Left ventricle myocardium inferior (tissue), 1 donor: ENCODE measurements around the gene MS4A14. TPM values are rescaled to one million over a fixed set of nuclear protein-coding genes. Genes with fewer than 3 reads are reported as not detected.

Experiments used
- DNase-seq: peaks from one replicate; pipeline ENCODE4 v3.0.0-alpha.2; 2020
- H3K27ac ChIP-seq: fragments of 200-600 bp; replicated peaks from 2 replicates; pipeline ENCODE4 v1.8.0; 2021
- H3K27me3 ChIP-seq: fragments of 200-600 bp; 2 replicates; pipeline ENCODE4 v1.8.0; 2021; ENCODE audit warnings: low read depth
- H3K36me3 ChIP-seq: fragments of 200-600 bp; 2 replicates; pipeline ENCODE4 v1.8.0; 2021
- H3K4me1 ChIP-seq: fragments of 200-600 bp; 2 replicates; pipeline ENCODE4 v1.8.0; 2021
- H3K4me3 ChIP-seq: fragments of 200-600 bp; 2 replicates; pipeline ENCODE4 v1.8.0; 2021; ENCODE audit warnings: mild to moderate bottlenecking, moderate library complexity
- H3K9me3 ChIP-seq: fragments of 200-600 bp; replicated peaks from 2 replicates; pipeline ENCODE4 v1.8.0; 2021
- intact Hi-C: fragments of 100-400 bp; cut with micrococcal nuclease; formaldehyde crosslinking; loops from one replicate; pipeline ENCODE4 v1.11.0; 2022
- long read RNA-seq: library from polyadenylated mRNA; unstranded; transcript quantifications from one replicate; pipeline ENCODE4 v2.0.0, GENCODE V29; 2021
- total RNA-seq: library from RNA; stranded (reverse); fragmentation: NEBNext Ultra II Directional; extraction: Animal tissue kit (Norgen Biotek cat#: 25700); gene quantifications from one replicate; pipeline ENCODE4 v1.2.1, GENCODE V29; 2021
- TF ChIP-seq, protein P1 (sequence below): fragments of 200-600 bp; IDR thresholded peaks from 2 replicates; pipeline ENCODE4 v1.8.0; 2021; ENCODE audit warnings: antibody characterized with exemption, mild to moderate bottlenecking, borderline replicate concordance
- donor health status: DM: no; HTN: yes; CAD: no; lungs with severe emphysema.

Gene MS4A14, protein sequence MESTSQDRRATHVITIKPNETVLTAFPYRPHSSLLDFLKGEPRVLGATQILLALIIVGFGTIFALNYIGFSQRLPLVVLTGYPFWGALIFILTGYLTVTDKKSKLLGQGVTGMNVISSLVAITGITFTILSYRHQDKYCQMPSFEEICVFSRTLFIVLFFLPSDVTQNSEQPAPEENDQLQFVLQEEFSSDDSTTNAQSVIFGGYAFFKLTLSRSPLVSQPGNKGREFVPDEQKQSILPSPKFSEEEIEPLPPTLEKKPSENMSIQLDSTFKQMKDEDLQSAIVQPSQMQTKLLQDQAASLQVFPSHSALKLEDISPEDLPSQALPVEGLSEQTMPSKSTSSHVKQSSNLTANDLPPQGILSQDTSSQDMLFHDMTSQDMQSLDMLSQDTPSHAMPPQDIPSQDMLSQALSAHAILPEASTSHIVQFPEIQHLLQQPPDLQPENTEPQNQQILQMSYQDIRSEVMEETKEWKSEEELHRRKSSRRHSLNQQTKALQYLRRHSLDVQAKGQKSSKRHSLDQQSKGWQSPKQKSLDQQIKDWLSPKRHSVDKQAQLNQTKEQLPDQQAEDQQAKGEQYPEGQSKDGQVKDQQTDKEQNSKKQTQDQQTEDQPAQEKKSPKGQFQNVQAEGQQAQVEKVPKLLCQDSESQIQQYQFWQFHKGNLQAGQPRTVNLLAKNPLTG
- total RNA-seq: 1.1 TPM
- long read RNA-seq: 0 reads

DNA sequence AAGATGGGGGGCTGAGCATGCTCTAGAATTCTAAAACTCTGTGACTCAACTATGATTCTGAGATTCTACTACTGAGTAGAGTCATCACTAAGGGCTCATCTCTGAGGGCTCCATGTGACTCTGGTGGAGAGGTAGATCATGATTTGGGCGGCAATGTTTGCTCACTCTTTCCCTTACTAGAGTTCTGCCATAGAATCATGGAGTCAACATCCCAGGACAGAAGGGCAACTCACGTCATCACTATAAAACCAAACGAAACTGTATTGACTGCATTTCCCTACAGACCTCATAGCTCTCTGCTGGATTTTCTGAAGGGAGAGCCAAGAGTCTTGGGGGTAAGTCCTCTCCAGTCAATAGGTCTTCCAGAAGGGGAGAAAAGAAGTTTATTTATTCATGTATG lies at the start of gene MS4A14:
TSS of gene MS4A14 (plus strand) at position 78 of the 400 bp plus-strand sequence. CDS start at position 198, 120 bp downstream.
- H3K9me3 ChIP-seq: no peaks in the 10 kb centered on the region
- intact Hi-C loops: no loop called here
- TF ChIP-seq, protein P1, sequence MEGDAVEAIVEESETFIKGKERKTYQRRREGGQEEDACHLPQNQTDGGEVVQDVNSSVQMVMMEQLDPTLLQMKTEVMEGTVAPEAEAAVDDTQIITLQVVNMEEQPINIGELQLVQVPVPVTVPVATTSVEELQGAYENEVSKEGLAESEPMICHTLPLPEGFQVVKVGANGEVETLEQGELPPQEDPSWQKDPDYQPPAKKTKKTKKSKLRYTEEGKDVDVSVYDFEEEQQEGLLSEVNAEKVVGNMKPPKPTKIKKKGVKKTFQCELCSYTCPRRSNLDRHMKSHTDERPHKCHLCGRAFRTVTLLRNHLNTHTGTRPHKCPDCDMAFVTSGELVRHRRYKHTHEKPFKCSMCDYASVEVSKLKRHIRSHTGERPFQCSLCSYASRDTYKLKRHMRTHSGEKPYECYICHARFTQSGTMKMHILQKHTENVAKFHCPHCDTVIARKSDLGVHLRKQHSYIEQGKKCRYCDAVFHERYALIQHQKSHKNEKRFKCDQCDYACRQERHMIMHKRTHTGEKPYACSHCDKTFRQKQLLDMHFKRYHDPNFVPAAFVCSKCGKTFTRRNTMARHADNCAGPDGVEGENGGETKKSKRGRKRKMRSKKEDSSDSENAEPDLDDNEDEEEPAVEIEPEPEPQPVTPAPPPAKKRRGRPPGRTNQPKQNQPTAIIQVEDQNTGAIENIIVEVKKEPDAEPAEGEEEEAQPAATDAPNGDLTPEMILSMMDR: no peak
- H3K27ac ChIP-seq: no peak within 1 kb of the TSS
- no peaks in the 10 kb centered on the region for H3K36me3 ChIP-seq
- H3K4me1 ChIP-seq: no peaks in the 10 kb centered on the region
- DNase-seq: no peak
- no peak within 1 kb of the TSS for H3K4me3 ChIP-seq
- H3K27me3 ChIP-seq: no peaks in the 10 kb centered on the region

- TF ChIP-seq, protein P1: no peak
- H3K27ac ChIP-seq: no peak overlapping the region
- no peaks in the 10 kb centered on the region for H3K36me3 ChIP-seq
- H3K4me3 ChIP-seq: no peak overlapping the region
- intact Hi-C loops: no loop called here
- H3K27me3 ChIP-seq: peaks cover 21% of the 10 kb centered on the region
- DNase-seq: no peak
- no peaks in the 10 kb centered on the region for H3K9me3 ChIP-seq
- H3K4me1 ChIP-seq: no peaks in the 10 kb centered on the region
These were observed 49.0 kb upstream of the MS4A14 start for GRCh38 chr11:60347084-60347797.

DNA sequence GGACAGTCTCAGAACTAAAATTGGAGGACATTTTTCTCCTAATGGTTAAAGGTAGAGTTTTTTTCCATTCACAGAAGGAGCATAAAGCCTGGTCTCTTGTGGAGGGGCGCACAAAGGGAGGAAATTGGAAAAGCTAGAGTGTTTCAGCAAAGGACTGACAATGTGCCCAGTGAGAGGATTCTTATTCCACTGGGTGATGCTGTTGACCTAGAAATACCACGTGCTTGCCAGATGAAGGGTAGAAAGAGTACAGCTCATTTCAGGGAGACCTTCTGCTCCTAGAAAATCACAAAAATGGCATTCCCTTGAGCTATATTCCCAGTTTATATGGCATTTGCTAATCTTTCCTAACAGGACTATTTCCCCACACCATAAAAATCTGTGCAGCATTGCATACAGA lies 48.1 kb upstream of the MS4A14 start:
- Histone ChIP-seq H3K27ac (no peak overlapping the region), H3K27me3 (peaks cover 14% of the 10 kb centered on the region), H3K9me3 (no peaks in the 10 kb centered on the region), H3K4me3 (no peak overlapping the region), H3K36me3 (no peaks in the 10 kb centered on the region), H3K4me1 (no peaks in the 10 kb centered on the region)
- no peak for DNase-seq
- intact Hi-C loops: no loop called here
- TF ChIP-seq, protein P1: no peak

GRCh38 chr11:60349990-60350389 lies 46.3 kb upstream of the MS4A14 start:
- intact Hi-C loops: no loop called here
- no peaks in the 10 kb centered on the region for H3K4me1 ChIP-seq

DNA sequence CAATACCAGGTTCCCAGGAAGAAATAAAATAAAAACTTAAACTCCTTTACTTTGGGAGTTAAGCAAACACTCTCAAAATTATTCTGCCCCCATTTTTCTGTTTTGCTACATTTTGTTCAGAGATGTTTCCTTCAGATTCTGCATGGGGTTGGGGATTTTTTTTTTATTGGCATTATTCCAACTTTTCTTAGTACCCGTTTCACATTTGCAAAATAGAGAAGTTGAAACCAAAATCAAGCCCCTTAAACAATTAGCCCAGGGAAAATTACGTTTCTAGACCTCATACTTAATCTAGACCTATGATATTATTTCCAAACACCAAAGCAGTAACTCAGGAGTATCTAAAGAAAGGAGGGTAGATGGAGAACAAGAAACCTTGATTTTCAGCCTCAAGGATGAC lies 38.5 kb upstream of the MS4A14 start:
- no peak overlapping the region for H3K27ac ChIP-seq
- H3K4me1 ChIP-seq: no peaks in the 10 kb centered on the region
- no peak overlapping the region for H3K4me3 ChIP-seq
- no peaks in the 10 kb centered on the region for H3K27me3 ChIP-seq
- intact Hi-C loops: no loop called here
- TF ChIP-seq, protein P1: no peak
- DNase-seq: no peak
- H3K36me3 ChIP-seq: no peaks in the 10 kb centered on the region
- H3K9me3 ChIP-seq: peaks cover 25% of the 10 kb centered on the region

More at GRCh38 chr11:60349990-60350389, 46.3 kb upstream of the MS4A14 start:
- TF ChIP-seq, protein P1: no peak
- no peak for DNase-seq
- no peak overlapping the region for H3K4me3 ChIP-seq
- H3K27me3 ChIP-seq: peaks cover 14% of the 10 kb centered on the region
- H3K27ac ChIP-seq: no peak overlapping the region
- no peaks in the 10 kb centered on the region for H3K36me3 ChIP-seq
- no peaks in the 10 kb centered on the region for H3K9me3 ChIP-seq
